HG02884 (cell line): Measurements from ENCODE around the gene KCNC1.

ENCODE experiments used
- ATAC-seq: cut with Tn5 transposase; IDR thresholded peaks from one replicate; pipeline ENCODE4 v1.9.1; 2021; ENCODE audit warnings: mild to moderate bottlenecking, moderate library complexity; ENCODE audit not compliant: unreplicated experiment

KCNC1 gene

GRCh38 chr11:17736579-17736893 is 2.0 kb downstream of the KCNC1 start:
- no peak for ATAC-seq

GRCh38 chr11:17736930-17737817 is 2.6 kb downstream of the KCNC1 start:
- no peak for ATAC-seq

GRCh38 chr11:17738151-17738973 is 3.8 kb downstream of the KCNC1 start:
- no peak for ATAC-seq

GRCh38 chr11:17739945-17740338 is 5.4 kb downstream of the KCNC1 start:
- ATAC-seq, result no peak

- no peak for ATAC-seq
These were observed 6.2 kb downstream of the KCNC1 start for GRCh38 chr11:17740649-17741235.

GRCh38 chr11:17741487-17741886 is 6.9 kb downstream of the KCNC1 start:
- no peak for ATAC-seq

GRCh38 chr11:17742019-17742418 is 7.4 kb downstream of the KCNC1 start:
- ATAC-seq, result no peak

- ATAC-seq, result no peak
These were observed 8.6 kb downstream of the KCNC1 start for GRCh38 chr11:17743026-17743807.

- ATAC-seq, result no peak
These were observed 9.2 kb downstream of the KCNC1 start for GRCh38 chr11:17743808-17744119.

GRCh38 chr11:17744151-17744940 is 9.8 kb downstream of the KCNC1 start:
- no peak for ATAC-seq

- ATAC-seq, result no peak
These were observed 10.6 kb downstream of the KCNC1 start for GRCh38 chr11:17745023-17745772.

- ATAC-seq, result no peak
These were observed 11.5 kb downstream of the KCNC1 start for GRCh38 chr11:17746096-17746495.

GRCh38 chr11:17747131-17747955 is 12.8 kb downstream of the KCNC1 start:
- no peak for ATAC-seq

- no peak for ATAC-seq
These were observed 13.5 kb downstream of the KCNC1 start for GRCh38 chr11:17748044-17748443.

GRCh38 chr11:17748761-17749721 is 14.5 kb downstream of the KCNC1 start:
- ATAC-seq, result no peak

- no peak for ATAC-seq
These were observed 15.6 kb downstream of the KCNC1 start for GRCh38 chr11:17750013-17750800.

- ATAC-seq, result no peak
These were observed 16.2 kb downstream of the KCNC1 start for GRCh38 chr11:17750801-17751165.
